Hematopoietic multipotent progenitor cell treated with erythropoietin and hydrocortisone succinate and interleukin-3 and kit ligand, for 15 days (in vitro differentiated cells): ENCODE measurements around the gene DNLZ.
"Not testable (repeated sequence)": the region's sequence is repeated elsewhere in the genome, so short reads cannot be mapped to it uniquely, and the experiment has no call there.

Source experiments
- DNase-seq: peaks from one replicate; pipeline ENCODE4 v3.0.0-alpha.2; 2015; ENCODE audit warnings: low spot score

Gene DNLZ

DNA sequence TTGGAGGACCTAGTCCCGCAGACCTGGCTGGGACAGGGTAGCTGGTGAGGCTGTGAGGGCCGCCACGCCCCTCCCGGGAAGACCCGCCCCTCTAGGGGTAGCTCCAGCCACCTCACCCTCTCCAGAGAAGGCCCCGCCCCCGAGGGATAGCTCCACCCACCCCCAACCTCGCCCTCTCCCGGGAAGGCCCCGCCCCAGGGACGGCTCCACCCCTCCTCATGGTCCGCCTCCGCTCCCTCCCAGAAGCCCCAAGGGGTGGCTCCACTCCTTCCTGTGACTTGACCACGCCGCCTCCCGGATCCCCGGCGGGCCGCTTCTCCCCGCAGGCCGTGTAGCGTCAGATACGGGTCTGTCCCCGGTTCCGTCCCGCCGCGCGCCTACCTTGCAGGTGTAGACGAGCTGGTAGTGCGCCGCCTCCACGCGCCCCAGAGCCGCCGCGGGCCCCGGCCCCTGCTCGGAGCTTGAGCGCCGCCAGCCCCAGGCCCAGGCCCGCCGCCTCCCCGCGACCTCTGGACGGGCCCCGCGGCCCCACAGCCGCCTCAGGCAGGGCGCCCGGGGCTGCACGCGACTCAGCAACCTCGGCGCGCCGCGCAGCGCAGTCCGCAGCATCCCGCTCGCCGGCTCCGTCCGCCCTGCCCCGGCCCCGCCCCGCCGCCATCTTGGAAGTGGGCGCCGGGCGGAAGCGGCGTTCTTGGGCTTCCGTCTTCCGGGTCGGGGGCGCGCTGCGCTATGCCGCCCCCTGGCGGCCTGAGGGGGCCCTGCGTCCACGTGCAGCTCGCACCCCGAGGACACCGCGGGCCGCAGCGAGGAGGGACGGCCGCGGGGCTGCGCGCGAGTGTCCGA is at the start of gene DNLZ:
Gene DNLZ, minus strand, starts transcription at position 639 of the 843 bp plus-strand sequence. Its CDS starts 30 bp downstream, at position 609.
- DNase-seq = peak; percentile 95

DNA sequence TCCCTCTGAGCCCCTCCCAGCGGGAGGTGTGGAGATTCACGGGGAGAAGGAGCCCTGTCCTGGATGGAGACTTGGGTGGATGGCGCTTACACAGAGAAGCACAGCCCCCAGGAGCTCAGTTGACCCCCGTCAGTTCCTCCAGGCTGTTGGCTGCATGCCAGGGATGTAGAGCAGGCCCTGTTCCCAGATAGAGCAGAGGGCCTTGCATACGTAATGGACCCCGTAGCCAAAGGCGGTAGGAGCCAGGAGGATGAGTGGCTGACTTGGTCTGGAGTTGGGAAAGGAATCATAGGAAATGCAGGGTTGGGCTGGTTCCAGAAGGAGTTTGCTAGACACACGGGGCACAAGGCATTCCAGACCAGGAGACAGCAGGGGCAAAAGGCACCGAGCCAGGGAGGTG is 49.4 kb upstream of the DNLZ start:
- DNase-seq = no peak

DNA sequence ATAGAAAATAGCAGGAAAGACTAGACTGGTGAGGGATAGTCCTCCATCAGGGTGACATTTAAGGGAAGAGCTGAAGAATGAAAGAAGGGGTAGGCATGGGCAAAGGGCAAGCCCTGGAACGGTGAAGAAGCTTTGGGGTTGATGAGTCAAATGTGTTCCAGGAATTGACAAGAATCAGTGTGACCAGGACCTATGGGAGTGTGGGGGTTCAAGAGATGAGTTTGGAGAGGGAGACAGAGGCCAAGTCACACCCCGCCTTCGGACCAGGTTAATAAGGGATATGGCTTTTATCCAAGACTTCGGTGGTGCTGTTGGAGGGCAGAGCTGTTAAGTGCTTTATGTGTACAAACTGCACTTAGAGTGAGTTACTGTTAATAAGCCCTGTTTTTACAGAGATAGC is 47.8 kb upstream of the DNLZ start:
- peak; percentile 23 for DNase-seq

DNA sequence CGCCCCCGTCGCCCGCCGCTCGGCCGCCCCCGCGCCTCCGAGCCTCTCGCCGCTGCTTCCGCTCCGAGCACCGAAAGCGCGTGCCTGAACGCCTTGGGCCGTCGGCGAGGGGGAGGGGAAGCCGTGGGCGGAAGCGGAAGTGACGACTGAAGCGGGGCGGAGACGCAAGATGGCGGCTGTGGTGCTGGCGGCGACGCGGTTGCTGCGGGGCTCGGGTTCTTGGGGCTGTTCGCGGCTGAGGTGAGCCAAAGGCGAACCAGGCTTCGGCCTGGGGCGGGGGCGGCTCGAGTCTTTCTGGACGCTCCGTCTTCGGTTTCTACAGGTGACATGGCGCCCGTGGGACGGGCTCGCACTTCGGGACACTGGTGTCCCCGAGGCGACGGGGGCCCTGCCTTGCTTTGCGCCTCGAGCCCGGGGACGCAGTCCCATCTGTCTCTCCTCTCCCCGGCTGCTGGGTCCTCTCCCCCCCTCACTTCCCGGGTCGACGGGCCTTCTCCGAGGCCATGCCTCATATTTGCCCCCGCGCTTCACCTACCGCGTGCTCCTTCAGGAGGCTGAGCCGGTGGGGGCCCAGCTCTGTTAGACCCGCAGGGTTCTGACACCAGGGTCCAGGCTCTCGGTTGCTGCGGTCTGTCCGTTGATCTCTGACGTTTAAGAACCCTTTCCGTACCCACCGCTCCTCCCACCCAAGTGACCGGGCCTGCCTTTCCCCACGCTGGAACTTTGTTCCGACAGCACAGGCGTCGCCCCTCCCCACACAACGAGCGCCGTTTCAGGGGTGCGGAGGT is 47.1 kb upstream of the DNLZ start, which contains the start of the genes ENTR1 and PMPCA:
Gene ENTR1, minus strand, starts transcription at position 115 of the 788 bp plus-strand sequence. CDS start 217 bp downstream, outside the sequence.
Gene PMPCA, plus strand, starts transcription at position 159 of the 788 bp plus-strand sequence. Its CDS starts 11 bp downstream, at position 170.
- peak; percentile 93 for DNase-seq

DNA sequence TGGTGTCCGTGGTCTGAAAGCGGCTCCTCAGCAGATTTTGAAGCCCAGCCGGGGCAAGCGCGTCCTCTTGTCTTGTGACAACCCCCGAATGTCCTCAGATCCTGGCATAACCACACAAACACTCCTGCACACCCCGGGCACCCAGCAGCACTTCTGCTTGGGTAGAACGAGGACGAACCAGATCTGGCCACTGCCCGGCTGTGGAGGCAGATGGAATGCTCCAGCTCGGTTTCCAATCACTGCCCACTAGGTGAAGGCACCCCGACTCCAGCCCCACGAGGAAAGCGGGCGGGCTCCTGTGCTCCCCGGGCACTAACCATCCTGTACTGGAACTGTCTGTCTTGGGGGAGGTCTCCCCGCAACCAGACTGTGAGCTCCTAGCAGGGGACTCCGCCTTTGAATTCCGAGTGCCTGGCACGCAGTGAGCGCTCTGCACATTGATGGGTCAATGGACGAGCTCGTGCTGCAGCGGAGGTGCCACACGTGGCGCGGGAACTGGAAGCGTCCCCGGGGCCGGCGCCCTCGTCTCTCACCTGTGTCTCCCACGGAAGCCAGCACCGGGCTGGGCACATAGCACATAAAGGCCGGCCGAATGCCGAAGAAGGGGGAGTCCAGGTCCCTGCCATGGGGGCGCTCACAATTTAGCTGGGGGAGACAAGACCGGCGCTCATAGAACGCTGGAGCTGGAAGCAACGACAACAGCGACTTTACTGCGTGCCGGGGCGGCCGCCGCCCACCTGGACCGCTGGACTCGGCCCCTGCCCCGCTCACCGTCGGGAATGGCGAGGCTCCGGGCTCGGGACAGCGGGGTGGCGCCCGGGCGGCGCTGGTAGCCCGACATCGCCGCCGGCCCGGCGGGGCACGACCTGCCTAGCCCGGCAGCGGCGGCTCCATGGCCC is 46.3 kb upstream of the DNLZ start:
- DNase-seq = peak; percentile 16

DNA sequence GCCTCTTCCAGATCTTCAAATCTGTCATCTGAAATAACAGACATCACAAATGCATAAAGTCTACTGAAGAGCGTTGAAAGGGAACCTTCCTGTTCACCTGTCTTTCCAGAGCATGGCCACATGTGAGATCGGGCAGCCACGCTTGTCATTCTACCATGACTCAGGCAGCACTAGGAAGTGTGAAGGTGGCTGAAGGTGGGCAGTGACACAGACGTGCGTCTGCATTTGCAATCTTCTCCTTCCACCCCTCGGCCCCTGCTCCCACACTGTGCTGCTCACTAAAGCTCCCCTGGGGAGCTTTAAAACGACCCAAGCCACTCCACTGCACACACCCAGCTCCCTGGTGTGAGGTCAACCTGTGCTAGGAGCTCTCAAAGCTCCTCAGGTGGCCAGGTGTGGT is 44.4 kb upstream of the DNLZ start:
- DNase-seq = no peak

DNA sequence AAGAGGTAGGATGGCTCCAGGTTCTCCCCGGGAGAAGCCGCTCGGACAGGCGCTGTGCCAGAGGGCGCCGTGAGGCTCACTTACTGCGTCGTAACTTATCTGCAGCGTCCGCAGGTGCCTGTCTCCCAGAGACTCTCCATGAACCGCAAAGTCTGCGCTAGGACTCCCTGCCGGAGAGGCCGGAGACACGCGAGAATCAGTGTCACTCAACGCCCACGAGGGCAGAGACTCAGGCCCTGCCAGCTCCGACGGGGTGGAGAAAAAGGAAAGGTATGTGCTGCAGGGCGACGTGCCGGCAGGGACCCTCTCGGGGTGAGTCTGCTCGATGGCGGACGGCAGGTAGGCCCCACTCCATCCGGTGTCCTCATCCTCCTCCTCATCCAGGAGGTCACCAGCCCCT is 43.5 kb upstream of the DNLZ start:
- not testable (repeated sequence) for DNase-seq

DNA sequence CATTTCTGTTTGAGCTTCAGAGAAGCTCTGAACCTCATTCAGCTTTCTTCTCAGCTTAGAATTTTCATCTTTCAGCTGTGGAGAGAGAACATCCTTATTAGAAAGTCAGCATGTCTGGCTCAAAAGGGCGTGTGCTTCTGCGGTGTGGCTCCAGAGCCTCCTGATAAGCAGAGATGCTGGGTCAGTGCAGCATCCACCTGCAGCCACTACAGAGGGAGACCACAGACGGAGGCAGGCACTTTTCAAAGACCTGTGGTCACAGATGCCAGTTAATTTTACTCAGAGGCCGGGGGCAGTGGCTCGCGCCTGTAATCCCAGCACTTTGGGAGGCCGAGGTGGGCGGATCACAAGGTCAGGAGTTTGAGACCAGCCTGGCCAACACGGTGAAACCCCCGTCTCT is 42.4 kb upstream of the DNLZ start:
- DNase-seq = not testable (repeated sequence)

DNA sequence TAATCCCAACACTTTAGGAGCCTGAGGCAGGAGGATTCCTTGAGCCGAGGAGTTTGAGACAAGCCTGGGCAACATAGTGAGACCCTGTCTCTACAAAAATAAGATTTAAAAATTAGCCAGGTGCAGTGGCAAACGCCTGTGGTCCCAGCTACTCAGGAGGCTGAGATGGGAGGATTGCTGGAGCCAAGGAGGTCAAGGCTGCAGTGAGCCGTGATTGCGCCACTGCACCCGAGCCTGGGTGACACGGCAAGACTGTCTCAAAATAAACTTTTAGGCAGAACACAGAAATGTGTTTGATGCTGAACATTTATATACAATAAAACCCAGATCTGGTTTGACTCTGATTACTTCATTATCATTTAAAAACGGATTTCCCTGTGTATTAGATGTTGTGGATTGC is 41.9 kb upstream of the DNLZ start:
- DNase-seq = no peak

DNA sequence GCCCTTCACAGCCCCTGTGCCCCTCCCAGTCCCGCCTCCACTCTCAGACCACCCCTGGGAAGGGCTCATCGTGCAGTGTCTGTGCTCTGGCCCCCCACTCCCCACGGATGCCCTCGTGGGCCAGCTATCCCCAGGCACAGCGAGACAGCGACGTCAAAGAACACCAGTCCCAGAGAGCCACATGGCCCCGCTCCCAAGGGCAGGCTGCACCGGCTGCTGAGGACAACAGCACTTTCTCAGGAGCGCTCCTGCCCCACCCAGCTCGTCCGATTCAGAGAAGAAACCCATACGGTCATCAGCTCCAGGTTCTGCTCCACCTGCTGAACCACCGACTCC is 41.2 kb upstream of the DNLZ start:
- no peak for DNase-seq

DNA sequence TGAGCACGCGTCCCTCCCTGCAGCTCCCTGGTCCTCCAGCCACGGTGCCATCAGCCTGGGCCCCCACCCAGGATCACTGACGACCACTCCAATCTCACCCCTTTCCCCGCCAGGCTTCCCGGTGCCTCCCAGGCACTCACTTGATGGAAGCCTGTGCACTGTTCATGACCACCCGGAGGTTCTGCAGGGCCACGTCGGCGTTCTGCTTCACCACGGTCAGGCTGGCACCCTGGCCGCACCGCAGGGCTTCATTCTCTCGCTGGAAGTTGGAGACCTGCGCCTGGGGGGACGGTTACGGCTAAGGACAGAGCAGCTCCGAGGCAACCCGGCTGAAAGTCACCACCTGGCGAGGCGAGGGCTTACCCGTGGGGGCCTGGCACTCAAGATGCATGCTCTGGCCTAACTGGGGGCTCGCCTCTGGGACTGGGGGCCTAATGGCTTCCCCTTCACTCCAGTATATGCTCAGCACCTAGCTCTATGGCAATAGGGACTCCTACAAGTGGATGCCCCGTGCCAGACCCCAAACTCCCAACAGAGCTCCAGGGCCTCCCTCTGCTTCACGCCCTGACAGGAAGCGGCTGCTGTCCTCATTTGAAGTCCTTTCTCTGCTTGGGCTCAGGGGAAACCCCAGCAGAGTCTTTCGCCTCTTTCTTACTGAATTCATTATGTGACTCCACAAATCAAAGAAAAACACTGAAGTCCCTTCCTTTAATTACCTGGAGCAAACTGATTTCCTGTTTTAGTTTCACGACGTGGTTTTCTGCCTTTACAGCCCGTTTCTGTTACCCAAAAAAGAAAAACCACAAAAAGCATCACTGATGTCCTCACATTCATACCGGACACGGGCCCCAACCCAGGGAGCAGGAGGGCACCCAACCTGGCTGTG is 40.6 kb upstream of the DNLZ start:
- DNase-seq = no peak

DNA sequence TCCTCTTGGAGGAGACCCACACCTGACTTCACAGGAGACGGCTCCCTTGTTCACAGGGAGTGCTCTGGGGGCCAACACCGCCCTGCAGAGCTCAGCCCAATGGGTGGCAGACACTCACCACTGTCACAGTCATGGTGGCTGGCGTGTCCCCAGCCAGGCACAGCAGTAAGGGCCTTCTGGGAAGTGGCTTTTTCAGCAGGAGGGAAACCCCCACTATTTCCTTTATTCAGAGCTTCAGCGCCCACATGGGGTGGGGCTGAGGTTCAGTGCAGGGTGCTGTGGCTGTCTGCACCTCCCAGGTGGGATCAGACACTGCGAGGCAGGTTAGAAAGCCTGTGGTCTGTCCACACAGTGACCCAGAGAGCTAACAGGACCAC is 40.0 kb upstream of the DNLZ start:
- DNase-seq = no peak

DNA sequence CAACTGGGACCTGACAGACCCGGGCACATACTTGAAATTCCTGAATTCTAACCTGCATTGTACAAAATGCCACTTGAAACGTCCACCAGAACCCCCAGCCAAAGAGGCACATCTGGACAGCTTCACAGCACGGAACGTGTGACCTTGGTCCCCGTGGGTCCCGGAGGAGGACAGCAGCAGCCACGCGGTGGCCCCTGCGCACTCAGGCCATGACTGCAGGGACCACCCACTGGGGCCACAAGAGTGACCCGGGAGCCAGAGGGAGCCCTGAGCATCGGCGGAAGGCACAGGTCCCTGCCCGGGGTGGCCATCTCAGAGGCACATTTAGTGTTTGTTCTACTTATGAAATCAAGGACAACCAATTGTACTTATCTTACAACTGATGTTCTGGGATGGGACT is 38.5 kb upstream of the DNLZ start:
- DNase-seq = no peak

DNA sequence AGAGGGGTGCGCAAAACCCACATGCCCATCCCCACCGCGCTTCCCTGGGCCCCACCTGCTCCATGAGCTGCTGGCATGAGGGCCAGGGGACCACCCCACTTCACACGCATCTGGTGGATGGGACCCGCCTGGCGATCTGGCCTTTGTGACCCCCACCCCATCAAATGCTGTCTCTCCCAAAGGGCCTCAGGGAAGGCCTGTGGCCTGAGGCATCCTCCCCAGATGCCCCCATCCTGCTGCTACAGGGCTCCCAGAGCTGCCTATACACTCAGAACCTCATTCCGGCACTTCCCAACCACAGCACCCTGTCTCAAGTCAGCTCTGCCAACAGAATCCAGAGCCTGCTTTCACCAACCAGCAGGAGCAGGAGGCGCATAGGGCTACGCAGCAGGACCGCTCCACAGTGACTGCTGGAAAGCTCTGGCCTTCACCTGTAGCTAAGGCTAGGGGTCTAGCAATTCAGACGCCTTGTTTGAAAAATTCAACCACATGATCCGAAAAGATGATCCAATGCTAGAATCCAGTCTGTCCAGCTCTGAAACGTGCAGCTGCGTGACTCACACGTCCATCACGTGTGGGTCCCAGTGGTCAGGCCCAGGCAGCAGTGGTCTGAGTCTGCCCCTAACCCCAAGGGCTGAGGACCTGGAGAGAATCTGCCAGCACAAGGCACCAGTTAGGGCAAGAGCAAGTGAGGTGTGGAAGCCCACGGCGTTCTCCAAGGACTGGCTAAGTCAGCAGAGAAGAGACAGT is 37.8 kb upstream of the DNLZ start:
- no peak for DNase-seq

DNA sequence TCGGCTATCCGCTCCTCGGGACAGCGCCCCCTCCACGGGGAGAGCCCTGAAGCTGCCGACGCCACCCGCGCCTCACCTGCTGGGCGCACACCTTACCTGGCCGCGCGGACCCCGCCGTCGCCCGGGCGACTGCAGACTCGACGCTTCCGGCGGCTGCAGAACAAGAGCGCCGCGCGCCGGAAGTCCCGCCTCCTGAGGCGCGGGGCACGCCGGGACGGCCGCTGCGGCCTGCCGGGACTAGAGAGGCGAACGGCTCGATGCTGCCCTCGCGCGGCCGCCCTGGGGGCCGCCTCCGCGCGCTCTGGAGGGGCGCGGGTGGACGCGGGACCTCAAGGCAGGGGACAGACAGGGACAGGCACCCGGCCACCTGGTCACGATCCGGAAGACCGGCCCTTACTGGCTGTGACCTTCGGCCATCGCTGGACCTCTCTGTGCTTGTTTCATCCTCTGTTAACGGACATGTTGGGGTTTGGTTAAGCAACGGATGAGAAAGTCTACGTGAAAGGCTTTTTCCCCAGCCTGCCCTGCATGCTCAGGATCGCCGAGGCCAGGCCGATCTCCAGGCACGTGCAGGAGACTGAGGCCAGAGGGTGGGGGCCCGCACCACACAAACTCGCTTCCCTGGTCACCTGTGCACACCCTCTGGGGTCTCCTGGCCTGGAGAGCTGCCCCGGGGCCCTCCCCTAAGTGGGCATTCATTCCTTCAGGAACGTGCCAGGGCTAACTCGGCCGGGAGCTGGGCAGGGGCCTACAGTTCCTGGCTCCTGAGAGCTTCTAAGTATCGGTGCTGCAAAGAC is 36.7 kb upstream of the DNLZ start, which contains the start of gene SNAPC4:
Gene SNAPC4, minus strand, starts transcription at position 133 of the 797 bp plus-strand sequence. CDS start 1,742 bp downstream, outside the sequence.
- DNase-seq = peak; percentile 90

DNA sequence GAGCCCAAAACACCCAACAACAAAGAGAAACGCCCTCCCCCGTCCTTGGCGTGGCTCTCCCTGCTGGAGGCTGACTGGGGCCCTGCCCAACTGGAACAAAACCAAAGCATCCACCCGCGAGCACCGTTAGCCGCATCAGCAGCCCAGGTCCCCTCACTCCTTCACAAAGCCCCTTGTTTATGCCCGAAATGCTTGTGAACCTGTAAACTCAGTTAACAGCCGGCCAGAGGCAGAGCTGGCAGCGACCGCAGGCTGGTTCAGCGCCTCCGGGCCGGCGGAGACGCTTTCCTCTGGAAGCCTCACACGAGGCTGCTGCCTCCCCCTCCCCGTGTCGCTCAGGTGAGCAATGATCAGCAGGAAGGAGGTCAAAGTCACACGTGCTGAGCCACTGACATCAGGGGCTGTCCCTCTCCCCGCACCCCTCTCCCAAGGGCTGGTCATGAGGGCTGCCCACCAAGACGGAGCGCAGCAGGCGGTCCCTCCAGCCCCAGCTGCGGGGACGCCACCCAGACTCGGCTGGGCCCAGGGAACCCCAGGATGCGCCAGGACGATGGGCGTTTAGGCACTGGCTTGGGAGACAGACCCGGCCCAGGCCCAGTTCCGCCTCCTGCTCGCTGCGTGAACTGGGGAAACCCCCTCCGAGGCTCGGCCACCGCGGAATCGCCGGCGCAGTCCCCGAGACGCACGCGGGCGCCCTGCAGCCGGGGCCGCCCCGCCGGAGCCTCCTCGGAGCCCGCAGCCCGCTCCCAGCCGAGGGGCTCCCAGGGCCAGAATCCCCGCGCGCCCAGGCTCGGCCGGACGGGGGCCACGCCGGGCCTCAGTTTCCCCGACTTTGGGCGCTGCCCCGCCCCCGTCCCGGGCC is 35.9 kb upstream of the DNLZ start:
- peak; percentile 23 for DNase-seq

DNA sequence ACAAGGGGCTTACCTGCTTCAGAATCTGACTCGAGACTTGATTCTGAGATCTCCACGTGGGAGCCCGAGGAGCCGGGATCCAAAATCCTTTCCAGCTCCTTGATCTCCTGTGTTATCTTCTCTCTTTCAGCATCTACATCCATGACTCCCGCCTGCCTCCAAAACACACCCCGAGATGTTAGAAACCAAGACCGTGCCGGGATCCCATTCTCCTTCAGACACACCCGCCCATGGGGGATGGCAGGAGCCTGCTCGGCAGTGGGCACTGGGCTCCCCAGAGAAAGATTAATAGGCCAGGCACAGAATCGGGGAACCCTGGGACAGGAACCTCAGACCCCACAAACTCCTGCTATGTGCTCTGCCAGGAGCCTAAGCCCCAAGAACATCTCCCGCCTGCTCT is 34.7 kb upstream of the DNLZ start:
- no peak for DNase-seq

DNA sequence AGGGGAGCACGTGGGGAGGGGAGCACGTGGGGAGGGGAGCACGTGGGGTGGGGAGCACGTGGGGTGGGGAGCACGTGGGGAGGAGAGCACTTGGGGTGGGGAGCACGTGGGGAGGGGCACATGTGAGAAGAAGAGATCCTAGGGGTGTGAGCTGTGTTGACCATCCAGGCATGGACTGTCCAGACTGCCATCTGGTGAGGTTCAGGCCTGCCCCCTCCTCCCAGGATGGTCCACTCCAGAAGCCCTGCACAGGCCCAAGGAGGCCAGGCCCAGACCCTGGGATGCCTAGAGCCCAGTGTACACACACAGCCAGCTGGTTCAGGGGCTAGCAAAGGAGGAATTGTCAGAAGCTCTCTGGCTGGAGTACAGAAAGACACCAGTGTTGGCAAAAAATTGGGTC is 34.1 kb upstream of the DNLZ start:
- no peak for DNase-seq

DNA sequence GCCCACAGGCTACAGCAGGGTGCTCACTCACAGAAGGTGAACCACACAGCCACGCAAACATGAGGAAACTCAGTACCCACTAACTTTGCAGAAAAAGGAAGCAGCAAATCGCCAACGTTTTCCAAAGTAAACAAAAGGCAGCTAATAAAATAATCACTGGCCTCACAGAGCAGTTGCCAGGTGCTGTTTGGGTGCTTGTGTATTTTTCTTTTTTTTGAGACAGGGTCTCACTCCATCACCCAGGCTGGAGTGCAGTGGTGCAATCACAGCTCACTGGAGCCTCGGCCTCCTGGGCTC is 32.6 kb upstream of the DNLZ start:
- DNase-seq = no peak
